ENCODE measurements around the gene MAP3K9.

MAP3K9 gene

GRCh38 chr14:70685474-70686197, 123.7 kb downstream of the MAP3K9 start:
- DNase-seq, result peak; percentile 9

GRCh38 chr14:70683983-70684382, 125.3 kb downstream of the MAP3K9 start:
- DNase-seq, result no peak

DNA sequence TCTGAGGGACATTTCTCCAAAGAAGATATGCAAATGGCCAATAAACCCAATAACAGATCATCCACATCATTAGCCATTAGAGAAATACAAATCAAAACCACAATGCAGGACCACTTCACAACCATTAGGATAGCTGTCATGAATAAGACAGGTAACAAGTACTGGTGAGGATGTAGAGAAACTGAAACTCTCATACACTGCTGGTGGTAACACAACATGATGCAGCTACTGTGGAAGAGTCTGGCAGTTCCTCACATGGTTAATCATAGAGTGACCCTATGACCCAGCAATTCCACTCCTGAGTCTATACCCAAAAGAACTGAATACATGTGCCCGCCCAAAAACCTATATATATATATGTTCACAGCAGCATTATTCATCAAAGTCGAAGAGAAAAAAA, 128.6 kb downstream of the MAP3K9 start:
- DNase-seq, result no peak

DNA sequence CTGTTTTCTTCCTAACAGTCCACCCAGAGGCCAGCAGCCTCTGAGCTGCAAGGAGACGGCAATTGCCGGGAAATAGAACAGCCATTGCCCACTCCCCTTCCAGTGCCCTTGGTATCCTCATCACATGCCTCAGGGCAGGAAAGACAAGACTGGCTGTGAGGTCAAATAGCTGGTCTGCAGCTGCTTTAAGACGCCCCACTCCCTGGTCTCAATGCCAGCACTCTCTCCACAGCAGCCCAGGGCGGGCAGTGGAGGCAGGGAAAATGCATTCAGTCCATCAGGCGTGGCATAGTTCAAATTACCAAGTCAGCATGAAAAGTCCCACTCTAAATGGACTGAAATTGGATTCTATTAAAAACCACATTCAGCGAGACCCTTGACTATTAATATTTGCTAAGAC, 132.0 kb downstream of the MAP3K9 start:
- no peak for DNase-seq
